Ramos (cell line): ENCODE data around the gene DIPK1B.
"Not testable (repeated sequence)": the region's sequence is repeated elsewhere in the genome, so short reads cannot be mapped to it uniquely, and the experiment has no call there.

Experiments used
- in situ Hi-C: fragments of 300-500 bp; cut with MboI; formaldehyde crosslinking; loops from one replicate; pipeline ENCODE4 v1.14.3; 2022; ENCODE audit warnings: low sequenced_read_pairs; ENCODE audit not compliant: unreplicated experiment

Gene DIPK1B

GRCh38 chr9:136697146-136697820, 15.1 kb upstream of the DIPK1B start:
- in situ Hi-C loops, result no loop called here

GRCh38 chr9:136697821-136698526, 14.4 kb upstream of the DIPK1B start:
- in situ Hi-C loops, result no loop called here

GRCh38 chr9:136698635-136699246, 13.6 kb upstream of the DIPK1B start:
- in situ Hi-C loops, result no loop called here

- in situ Hi-C loops, result no loop called here
Observed at GRCh38 chr9:136700304-136700703, 12.1 kb upstream of the DIPK1B start.

GRCh38 chr9:136700959-136701667, 11.3 kb upstream of the DIPK1B start:
- in situ Hi-C loops, result no loop called here

- in situ Hi-C loops, result no loop called here
Observed at GRCh38 chr9:136701668-136702053, 10.7 kb upstream of the DIPK1B start.

DNA sequence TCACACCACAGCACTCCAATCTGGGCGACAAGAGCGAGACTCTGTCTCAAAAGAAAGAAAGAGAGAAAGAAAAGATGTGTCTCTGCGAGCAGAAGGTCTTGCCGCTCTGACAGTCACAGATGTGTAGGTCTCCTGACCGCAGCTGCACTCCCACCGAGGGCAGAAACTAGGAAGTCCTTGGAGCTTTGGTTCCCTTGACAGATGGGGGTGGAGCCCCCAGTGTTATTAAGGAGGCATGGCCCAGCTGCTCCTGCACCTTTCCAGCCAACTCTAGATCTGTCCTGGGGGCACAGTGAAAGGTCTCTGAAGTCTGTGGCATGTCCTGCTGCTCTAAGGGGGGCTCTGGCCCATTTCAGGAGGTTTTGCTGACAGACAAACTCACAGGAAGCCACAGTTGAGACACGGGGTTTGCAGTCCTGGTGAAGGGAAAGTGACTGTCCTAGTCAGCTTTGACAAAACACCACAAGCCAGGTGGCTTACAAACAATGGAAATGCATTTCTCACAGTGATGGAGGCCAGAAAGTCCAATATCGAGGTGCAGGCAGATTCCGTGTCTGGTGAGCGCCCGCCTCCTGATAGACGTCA, 9.0 kb upstream of the DIPK1B start:
- in situ Hi-C loops, result no loop called here

- in situ Hi-C loops, result not testable (repeated sequence)
Observed at GRCh38 chr9:136704741-136705140, 7.6 kb upstream of the DIPK1B start.

GRCh38 chr9:136705564-136705963, 6.8 kb upstream of the DIPK1B start:
- in situ Hi-C loops, result no loop called here

DNA sequence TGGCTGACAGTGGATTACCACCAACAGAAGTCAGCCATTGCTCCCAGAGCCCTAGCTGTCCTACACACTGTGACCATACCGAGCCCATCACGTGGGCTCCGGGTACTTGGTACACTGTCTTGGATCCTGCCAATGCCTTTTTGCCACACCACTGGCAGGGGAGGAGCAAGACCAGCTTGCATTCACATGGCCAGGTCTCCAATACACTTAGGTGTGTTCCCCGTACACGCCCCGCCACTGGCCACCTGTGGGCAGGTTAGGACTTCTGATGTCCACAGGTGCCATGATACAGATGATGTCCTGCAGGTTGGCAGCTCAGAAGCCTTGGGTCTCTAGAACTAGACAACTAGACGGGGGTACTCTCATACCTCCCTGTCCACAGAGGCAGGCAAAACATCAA, 5.4 kb upstream of the DIPK1B start:
- in situ Hi-C loops, result no loop called here

DNA sequence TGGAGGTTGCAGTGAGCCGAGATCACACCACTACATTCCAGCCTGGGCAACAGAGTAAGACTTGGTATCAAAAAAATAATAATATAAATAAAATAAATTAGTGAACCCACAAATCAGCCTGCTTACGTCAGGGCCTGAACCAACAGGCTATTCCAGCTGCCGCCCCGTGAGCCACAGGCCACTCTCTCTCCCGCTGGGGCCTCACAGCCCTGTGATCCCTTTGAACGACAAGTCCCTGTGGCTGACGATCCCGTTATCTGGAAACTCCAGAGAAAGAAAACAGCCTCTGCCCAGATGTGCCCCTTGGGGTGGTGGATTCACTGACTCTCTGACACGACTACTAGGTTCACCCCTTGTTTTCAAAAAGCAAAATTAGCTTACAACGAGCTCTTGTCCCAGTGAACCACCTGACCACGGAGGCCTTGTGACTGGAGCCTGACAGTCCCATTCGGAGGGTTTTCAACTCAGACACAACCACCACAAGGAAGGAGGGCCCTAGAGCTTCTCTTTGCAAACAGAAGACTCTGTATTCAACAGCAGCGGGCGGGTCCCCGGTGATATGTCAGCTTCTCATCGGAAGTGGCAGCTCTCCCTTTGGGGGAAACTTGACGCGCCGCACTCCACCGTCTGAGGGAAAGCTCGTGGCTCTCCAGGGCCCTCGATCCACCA, 4.4 kb upstream of the DIPK1B start:
- in situ Hi-C loops, result no loop called here

GRCh38 chr9:136709454-136710109, 2.8 kb upstream of the DIPK1B start:
- in situ Hi-C loops, result no loop called here

DNA sequence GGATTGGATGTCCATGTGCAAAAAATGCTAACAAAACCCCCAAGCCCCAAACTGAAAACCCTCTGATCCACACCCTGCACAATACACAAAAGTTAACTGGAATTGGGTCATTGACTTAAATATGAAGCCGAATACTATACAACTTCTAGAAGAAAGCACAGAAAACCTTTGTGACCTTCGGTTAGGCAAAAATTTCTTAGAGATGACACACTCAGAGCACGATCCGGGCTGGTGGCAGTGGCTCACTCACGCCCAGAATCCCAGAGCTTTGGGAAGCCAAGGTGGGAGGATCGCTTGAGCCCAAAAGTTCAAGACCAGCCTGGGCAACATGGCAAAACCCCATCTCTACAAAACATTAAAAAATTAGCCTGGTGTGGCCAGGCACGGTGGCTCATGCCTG, 1.8 kb upstream of the DIPK1B start:
- in situ Hi-C loops, result no loop called here

- in situ Hi-C loops, result not testable (repeated sequence)
Observed at GRCh38 chr9:136711219-136711648, 1.1 kb upstream of the DIPK1B start.

- in situ Hi-C loops, result no loop called here
Observed at GRCh38 chr9:136712690-136713544, 545 bp downstream of the DIPK1B start.

- in situ Hi-C loops, result no loop called here
Observed at GRCh38 chr9:136713550-136713949, 1.2 kb downstream of the DIPK1B start.

- in situ Hi-C loops, result no loop called here
Observed at GRCh38 chr9:136714096-136714892, 1.9 kb downstream of the DIPK1B start.

DNA sequence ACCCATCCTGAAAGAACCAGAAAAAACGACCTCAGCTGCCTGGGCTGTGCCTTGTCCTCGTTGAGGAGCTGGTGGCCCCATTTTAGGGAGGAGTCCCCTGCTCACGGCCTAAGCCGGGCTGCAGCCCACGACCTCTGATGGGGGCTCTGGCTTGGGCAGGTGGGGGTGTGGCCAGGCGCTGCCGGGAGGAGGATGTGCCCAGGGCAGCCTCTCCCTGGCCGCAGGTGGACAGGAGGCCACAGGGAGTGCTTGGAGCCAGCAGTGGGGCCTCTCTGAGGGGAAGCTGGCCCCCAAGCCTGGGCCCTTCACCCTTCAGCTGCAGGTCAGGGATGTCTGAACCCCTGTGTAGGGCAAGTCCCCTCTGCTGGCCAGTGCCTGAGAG, 2.5 kb downstream of the DIPK1B start:
- in situ Hi-C loops, result no loop called here
